ENCODE results near the gene GPRIN2.
"Not testable (repeated sequence)": the region's sequence is repeated elsewhere in the genome, so short reads cannot be mapped to it uniquely, and the experiment has no call there.

GPRIN2 gene

DNA sequence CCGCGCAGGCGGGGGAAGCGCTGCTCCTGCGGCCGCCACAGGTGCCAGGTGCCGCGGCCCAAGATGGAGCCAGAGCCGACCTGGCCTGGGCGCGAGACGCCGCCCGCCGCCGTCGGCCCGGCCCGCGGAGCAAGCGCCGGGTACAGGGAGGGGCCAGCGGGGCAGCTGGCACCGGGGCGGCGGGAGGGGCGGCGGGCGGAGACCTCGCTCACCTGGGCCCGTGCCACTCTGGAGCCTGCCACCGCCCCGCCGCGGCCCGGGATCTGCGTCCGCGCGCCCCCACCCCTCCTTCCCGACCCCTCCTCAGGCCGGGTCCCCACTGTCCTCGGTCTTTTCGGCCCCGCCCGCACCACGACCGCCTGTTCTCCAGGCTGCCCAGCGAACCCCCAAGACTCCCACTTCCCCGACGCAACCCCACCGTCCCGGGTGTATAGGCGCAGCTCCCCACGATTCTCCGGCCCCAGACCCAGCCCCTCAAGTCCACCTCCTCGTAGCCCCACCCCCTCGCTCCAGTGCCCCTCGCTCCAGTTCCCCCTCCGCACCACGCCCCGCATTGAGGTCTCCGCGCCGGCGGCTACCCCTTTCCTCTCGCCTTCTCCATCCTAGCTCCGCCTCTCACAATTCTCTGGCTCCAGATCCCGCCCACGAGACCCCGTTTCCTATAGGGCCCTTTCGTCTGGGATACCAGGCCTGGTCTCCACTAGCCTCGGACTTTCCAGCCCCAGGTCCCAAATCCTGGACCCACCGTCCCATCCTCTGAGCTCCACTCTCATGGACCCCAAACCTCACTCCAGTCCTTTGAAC is at the start of gene GPRIN2:
GPRIN2 (minus strand) TSS at position 144 of the 804 bp plus-strand sequence. CDS start 5,922 bp downstream, outside the sequence.
- Histone ChIP-seq H3K9me3 (ENCODE audit: low read depth, low read length) (no peaks in the 10 kb centered on the region), H3K36me3 (ENCODE audit: insufficient read depth, low read length) (no peaks in the 10 kb centered on the region), H3K4me3 (no peak within 1 kb of the TSS), H3K9ac (ENCODE audit: insufficient read length) (no peak within 1 kb of the TSS), H3K27ac (no peak within 1 kb of the TSS)
- no peak for DNase-seq (ENCODE audit: low read depth, low spot score)
- no peak for TF ChIP-seq EZH2 (IDR thresholded peaks at IDR 0.05)
- no peak for TF ChIP-seq FOXP2 (optimal IDR thresholded peaks at IDR 0.05; ENCODE audit: control extremely low read depth, extremely low read length, insufficient read depth)
- TF ChIP-seq POLR2AphosphoS5 (IDR thresholded peaks at IDR 0.05; ENCODE audit: borderline replicate concordance, low read depth, low read length) = no peak

DNA sequence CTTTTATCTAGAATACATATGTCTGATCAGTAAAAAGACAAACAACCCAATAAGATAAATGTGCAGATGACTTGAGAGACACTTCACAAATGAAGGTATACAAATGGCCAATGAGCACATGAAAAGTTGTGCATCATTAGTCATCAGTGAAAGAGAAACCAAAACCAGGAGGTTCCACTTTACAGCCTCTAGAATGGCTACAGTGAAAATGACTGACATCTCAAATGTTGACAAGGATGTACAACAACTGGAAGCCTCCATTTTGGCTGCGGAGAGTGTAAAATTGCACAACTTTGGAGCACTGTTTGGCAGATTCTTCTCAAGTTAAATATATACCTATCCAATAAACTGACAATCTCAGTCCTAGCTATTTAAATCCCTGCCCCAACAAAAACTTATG is 44.1 kb upstream of the GPRIN2 start:
- not testable (repeated sequence) for H3K9ac ChIP-seq (ENCODE audit: insufficient read length); H3K36me3 ChIP-seq (ENCODE audit: insufficient read depth, low read length); H3K9me3 ChIP-seq (ENCODE audit: low read depth, low read length); H3K27ac ChIP-seq; H3K4me3 ChIP-seq; DNase-seq (ENCODE audit: low read depth, low spot score)

DNA sequence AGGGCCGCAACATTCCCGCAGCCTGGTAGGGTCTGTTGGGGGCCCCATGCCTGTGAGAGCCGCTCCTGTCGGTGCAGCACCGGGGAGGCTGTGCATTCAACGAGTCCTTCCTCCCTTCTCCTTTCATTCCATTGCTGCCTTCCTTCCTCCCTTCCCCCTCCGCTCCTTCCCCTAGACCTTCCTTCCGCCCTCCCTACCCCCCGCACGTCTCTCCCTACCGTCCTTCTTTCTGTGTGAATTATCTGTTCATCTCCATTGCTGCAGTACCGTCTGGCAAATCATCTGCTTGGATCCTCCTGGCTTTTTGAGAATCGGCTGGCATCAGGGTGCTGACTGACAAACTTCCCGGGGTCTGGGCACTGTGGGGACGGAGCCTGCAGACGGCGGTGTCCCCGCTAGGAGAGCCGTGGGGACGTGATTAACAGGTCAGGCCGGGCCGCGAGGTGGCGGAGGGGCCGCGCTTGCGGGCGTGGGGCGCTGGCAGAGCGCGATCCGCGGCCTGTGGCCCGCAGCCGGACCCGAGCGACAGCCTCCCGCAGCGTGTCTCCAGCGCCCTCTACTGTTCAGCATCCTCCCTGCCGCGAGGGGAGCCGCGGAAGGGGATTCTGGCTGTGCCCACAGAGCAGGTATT is 41.3 kb upstream of the GPRIN2 start:
- DNase-seq (ENCODE audit: low read depth, low spot score); H3K9me3 ChIP-seq (ENCODE audit: low read depth, low read length); H3K4me3 ChIP-seq; H3K36me3 ChIP-seq (ENCODE audit: insufficient read depth, low read length); H3K27ac ChIP-seq; H3K9ac ChIP-seq (ENCODE audit: insufficient read length): not testable (repeated sequence)

DNA sequence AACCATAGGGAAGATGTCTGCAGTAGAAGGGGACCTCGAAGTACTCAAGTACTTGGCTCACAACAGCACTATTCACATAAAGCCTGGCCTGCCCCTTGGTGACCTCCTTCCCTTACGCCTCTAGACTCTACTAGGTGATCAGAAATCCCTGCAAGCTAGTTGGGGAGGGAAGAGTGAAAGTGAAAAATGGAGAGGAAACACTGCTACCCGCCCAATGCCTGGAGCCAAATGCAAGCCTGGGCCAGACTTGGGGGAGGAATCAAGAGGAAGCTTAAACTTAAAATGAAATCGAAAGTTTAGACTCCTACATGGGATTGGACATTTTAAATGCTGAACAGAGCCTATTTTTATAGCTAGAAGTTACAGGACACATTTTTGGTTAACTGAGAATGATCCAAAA is 40.1 kb upstream of the GPRIN2 start:
- H3K36me3 ChIP-seq (ENCODE audit: insufficient read depth, low read length); H3K27ac ChIP-seq; H3K9ac ChIP-seq (ENCODE audit: insufficient read length); H3K9me3 ChIP-seq (ENCODE audit: low read depth, low read length); H3K4me3 ChIP-seq; DNase-seq (ENCODE audit: low read depth, low spot score): not testable (repeated sequence)

DNA sequence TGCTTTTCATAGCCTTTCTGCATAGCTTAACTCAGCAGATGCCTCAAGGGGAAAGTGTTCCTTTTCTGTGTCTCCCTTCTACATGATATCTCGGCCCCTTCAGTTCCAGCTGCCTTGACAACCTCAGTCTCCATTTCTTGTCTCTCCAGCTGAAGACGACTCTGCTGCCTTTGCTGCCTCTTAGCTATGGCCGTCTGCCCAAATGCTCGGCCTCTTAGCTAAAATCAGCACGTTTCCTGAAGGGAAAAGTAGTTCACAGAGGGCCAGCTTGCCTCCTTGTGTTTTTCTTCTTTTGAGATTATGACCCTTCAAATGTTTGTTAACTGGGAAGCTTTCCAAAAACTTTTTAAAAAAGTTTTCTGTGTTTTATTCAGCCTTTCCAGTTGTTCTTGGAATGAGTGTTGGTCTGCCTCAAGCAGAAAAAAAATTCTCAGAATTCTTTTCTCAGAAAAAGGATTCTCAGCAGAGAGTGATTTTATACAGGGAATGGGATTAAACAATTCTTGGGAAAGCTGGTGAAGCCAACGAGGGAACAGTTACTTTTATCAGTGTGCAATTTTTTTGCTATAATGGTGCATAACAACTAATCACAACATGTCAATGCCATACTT is 38.1 kb upstream of the GPRIN2 start:
- not testable (repeated sequence) for H3K9ac ChIP-seq (ENCODE audit: insufficient read length); H3K36me3 ChIP-seq (ENCODE audit: insufficient read depth, low read length); H3K27ac ChIP-seq; DNase-seq (ENCODE audit: low read depth, low spot score); H3K4me3 ChIP-seq; H3K9me3 ChIP-seq (ENCODE audit: low read depth, low read length)

DNA sequence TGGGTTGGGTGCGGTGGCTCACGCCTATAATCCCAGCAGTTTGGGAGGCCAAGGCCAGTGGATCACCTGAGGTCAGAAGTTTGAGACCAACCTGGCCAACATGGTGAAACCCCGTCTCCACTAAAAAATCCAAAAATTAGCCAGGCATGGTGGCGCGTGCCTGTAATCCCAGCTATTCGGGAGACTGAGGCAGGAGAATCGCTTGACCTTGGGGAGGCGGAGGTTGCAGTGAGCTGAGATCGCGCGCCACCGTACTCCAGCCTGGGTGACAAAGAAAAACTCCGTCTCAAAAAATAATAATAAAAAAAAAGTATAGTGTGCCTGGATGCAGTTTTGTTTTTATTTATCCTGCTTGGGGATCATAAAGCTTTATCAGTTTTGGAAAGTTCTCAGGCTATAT is 36.8 kb upstream of the GPRIN2 start:
- H3K9me3 ChIP-seq (ENCODE audit: low read depth, low read length); H3K27ac ChIP-seq; H3K36me3 ChIP-seq (ENCODE audit: insufficient read depth, low read length); H3K4me3 ChIP-seq; H3K9ac ChIP-seq (ENCODE audit: insufficient read length); DNase-seq (ENCODE audit: low read depth, low spot score): not testable (repeated sequence)

DNA sequence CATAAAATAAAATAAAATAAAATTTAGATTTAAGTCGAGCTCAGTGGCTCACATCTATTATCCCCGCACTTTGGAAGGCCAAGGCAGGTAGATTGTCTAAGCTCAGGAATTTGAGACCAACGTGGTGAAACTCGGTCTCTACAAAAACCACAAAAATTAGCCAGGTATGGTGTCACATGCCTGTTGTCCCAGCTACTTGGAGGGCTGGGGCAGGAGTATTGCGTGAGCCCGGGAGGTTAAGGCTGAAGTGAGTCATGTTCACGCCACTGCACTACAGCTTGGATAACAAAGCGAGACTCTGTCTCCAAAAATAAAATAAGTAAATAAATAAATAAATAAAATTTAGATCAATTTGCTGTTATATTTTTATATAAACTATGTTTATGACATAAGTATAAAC is 34.6 kb upstream of the GPRIN2 start:
- H3K36me3 ChIP-seq (ENCODE audit: insufficient read depth, low read length); H3K4me3 ChIP-seq; H3K9ac ChIP-seq (ENCODE audit: insufficient read length); H3K9me3 ChIP-seq (ENCODE audit: low read depth, low read length); DNase-seq (ENCODE audit: low read depth, low spot score); H3K27ac ChIP-seq: not testable (repeated sequence)

DNA sequence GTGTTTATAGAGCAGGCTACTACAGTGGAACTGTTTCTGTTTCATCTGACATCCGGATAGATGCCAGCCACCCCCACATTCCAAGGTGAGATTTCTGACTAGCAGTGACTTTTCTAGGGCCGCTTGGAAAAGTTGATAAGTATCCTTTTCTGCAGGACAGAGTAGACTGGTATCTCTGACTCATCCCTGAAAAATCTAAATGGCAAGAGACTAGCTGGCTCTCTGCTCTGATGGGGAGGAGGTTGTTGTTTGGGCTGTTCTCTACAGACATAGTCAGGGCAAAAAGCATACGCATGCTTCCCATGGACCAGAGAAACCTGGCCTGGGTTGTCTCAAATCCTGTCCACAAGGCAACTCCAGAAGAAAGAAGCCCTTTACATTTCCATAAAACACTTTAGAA is 33.1 kb upstream of the GPRIN2 start:
- not testable (repeated sequence) for DNase-seq (ENCODE audit: low read depth, low spot score); H3K9me3 ChIP-seq (ENCODE audit: low read depth, low read length); H3K27ac ChIP-seq; H3K4me3 ChIP-seq; H3K9ac ChIP-seq (ENCODE audit: insufficient read length); H3K36me3 ChIP-seq (ENCODE audit: insufficient read depth, low read length)

DNA sequence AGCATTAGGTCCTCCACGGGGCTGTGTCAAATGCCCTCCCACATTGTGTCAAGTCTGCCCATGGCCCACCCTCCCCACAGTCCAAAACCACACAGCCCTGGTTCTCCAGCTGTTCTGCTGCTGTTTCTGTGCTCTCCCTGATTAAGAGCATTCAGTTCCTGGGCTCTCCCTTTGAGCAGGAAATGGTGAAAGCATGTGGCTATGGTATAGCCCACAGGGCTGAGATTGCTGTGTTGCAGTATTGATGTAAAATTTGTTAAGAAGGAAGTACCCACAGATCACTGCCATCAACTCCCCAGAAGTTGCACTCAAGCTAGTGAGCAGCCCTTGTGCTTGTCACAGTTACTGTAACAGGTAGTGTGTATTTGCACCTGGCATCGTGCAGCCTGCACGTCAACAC is 31.8 kb upstream of the GPRIN2 start:
- not testable (repeated sequence) for H3K9ac ChIP-seq (ENCODE audit: insufficient read length); DNase-seq (ENCODE audit: low read depth, low spot score)

DNA sequence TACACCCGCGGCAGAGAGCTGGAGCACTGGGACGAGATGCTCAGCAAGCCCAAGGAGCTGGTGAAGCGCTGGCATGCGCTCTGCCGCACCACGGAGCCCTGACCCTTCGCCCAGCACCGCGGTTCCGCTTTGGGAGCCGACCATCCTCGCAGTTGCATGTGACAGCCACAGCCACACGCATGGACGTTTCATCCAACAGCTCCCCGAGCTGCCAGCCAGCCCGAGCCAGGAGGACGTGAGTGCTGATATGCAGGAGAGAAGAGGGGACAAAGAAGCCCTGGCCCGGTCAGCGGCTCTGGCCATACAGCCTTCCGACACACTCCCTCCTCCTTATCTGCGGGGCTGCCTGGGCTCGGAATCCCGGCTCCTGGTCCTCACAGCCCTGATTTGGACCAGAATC is 31.1 kb upstream of the GPRIN2 start:
- not testable (repeated sequence) for DNase-seq (ENCODE audit: low read depth, low spot score); H3K36me3 ChIP-seq (ENCODE audit: insufficient read depth, low read length); H3K9ac ChIP-seq (ENCODE audit: insufficient read length); H3K4me3 ChIP-seq; H3K27ac ChIP-seq; H3K9me3 ChIP-seq (ENCODE audit: low read depth, low read length)

More for the DNA sequence above, 31.8 kb upstream of the GPRIN2 start:
- not testable (repeated sequence) for H3K27ac ChIP-seq; H3K4me3 ChIP-seq; H3K9me3 ChIP-seq (ENCODE audit: low read depth, low read length); H3K36me3 ChIP-seq (ENCODE audit: insufficient read depth, low read length)

DNA sequence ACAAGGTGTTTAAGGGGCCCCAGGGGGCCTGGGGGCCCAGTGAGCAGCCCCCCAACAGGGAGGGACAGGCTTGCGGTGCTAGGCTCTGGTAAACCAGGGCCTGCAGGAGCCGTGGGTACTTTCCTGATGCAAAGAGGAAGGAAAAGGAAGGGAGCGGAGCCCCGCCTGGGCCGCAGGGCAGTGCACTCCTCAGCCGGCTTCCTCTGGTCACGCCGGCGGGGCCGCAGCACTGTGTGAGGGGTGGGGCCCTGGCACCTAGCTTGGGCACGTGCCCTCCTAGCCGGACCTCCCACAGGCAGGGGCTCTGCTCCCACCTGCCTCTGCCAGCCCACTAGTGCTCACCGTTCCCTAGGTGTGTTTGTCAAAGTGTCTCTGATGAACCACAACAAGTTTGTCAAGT is 28.8 kb upstream of the GPRIN2 start:
- not testable (repeated sequence) for H3K9ac ChIP-seq (ENCODE audit: insufficient read length); H3K9me3 ChIP-seq (ENCODE audit: low read depth, low read length); DNase-seq (ENCODE audit: low read depth, low spot score)

DNA sequence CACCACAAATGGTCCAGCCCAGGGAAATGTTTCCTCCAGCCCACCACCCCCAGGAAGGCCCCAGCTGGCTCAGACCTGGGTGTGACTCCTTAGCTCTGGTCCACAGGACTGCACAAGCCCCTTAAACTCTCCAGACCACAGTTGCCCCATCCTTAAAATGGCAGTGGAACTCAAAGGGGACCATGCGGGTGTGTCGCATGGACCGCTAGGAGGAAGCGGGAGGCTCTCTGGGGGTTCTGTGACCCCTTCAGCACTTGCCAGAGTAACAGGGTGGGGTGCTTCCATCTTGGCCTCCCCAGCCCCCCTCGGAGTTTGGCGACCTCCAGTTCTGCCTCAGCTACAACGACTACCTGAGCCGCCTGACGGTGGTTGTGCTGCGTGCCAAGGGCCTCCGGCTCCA is 27.7 kb upstream of the GPRIN2 start:
- not testable (repeated sequence) for H3K9ac ChIP-seq (ENCODE audit: insufficient read length); H3K4me3 ChIP-seq; H3K27ac ChIP-seq; DNase-seq (ENCODE audit: low read depth, low spot score); H3K9me3 ChIP-seq (ENCODE audit: low read depth, low read length); H3K36me3 ChIP-seq (ENCODE audit: insufficient read depth, low read length)

More for the DNA sequence above, 28.8 kb upstream of the GPRIN2 start:
- not testable (repeated sequence) for H3K4me3 ChIP-seq; H3K36me3 ChIP-seq (ENCODE audit: insufficient read depth, low read length); H3K27ac ChIP-seq

DNA sequence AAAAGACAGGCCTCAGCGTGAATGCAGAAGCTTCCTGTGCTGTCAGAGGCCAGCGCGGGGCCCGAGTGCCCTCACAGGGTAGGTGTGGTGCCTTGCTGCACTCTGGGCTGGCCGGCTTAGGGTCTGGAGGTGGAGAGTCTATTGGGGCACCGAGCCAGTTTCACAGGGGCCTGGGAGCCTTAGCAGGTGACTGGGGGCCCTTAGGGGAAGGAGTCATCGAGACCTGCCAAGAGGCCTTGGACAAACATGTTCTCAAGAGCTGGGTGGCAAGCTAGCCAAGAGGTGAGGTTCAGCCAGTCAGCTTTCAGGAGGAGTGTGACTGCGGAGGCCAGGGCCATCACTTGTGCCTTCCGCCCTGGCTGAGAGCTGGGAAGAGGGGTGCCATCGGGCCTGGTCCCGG is 26.1 kb upstream of the GPRIN2 start:
- not testable (repeated sequence) for DNase-seq (ENCODE audit: low read depth, low spot score); H3K4me3 ChIP-seq; H3K9me3 ChIP-seq (ENCODE audit: low read depth, low read length); H3K9ac ChIP-seq (ENCODE audit: insufficient read length); H3K27ac ChIP-seq; H3K36me3 ChIP-seq (ENCODE audit: insufficient read depth, low read length)

DNA sequence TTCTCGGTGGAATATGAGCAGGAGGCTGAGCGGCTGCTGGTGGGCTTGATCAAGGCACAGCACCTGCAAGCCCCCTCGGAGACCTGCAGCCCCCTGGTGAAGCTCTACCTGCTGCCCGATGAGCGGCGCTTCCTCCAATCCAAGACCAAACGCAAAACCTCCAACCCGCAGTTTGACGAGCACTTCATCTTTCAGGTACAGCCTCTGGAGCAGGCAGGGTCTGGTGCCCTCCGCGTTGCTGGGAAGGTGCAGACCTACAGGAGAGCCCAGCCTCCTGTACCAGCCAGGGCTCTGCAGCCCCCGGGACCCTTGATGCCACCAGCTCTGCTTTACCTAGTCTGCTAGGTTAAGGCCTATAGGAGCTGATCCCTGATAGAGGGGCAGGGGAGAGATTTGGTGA is 25.5 kb upstream of the GPRIN2 start:
- not testable (repeated sequence) for H3K27ac ChIP-seq; H3K4me3 ChIP-seq; H3K36me3 ChIP-seq (ENCODE audit: insufficient read depth, low read length)

More for the DNA sequence above, 25.5 kb upstream of the GPRIN2 start:
- not testable (repeated sequence) for H3K9ac ChIP-seq (ENCODE audit: insufficient read length); DNase-seq (ENCODE audit: low read depth, low spot score); H3K9me3 ChIP-seq (ENCODE audit: low read depth, low read length)

All from SK-N-MC (cell line).